ENCODE data around the gene ABHD14A.
"Not testable (repeated sequence)": the region's sequence is repeated elsewhere in the genome, so short reads cannot be mapped to it uniquely, and the experiment has no call there.

The ABHD14A gene

DNA sequence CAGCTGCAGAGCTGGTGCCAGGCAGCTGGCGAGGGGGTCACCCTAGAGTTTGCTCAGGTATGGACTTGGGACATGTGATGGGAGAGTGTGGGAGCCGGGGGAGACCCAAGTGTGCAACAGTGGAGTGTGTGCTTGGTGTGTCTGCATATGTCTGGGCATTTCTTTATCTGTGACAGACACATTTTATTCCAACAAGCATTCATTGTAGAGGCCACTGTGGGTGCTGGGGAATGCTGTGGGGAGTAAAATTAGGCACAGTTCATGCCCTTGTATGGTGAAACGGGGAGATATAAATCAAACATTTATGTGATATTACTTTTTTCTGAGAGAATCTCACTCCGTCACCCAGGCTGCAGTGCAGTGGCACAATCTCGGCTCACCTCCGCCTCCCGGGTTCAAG is 12.7 kb downstream of the ABHD14A start:
- CTCF ChIA-PET: interaction anchor here (1.3 kb wide), 1 partner anchor 13 kb away, joined by 4 read pairs; the partner anchor contains the start of gene ABHD14A

DNA sequence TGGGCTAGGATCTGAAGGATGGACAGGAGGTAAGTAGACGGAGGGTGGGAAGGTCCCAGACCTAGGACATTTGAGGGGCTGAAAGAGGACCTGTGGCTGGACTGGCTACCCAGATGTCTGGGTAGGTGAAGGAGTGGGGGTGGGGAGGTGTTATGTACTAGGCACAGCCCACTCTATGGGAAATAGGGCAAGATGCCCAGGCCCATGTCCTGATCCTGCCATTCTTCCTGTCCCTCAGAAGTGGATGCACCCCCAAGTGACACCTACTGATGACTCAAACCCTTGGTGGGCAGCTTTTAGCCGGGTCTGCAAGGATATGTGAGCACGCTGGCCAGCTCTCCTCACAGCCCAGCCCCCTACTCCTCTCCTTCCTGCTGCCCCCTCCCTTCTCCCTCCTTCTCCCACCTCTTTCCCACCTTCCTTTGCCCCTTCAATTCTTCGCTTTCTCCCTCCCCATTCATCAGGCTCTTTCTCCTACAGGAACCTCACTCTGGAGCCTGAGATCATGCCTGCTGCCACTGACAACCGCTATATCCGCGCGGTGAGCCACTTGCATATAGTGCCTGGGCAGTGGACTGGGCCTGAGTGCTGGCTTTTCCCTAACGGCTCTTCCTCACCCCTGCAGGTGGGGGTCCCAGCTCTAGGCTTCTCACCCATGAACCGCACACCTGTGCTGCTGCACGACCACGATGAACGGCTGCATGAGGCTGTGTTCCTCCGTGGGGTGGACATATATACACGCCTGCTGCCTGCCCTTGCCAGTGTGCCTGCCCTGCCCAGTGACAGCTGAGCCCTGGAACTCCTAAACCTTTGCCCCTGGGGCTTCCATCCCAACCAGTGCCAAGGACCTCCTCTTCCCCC is 13.7 kb downstream of the ABHD14A start:
- DNase-seq (ENCODE audit: low read depth, low spot score): no peak
- TF ChIP-seq, protein P1, sequence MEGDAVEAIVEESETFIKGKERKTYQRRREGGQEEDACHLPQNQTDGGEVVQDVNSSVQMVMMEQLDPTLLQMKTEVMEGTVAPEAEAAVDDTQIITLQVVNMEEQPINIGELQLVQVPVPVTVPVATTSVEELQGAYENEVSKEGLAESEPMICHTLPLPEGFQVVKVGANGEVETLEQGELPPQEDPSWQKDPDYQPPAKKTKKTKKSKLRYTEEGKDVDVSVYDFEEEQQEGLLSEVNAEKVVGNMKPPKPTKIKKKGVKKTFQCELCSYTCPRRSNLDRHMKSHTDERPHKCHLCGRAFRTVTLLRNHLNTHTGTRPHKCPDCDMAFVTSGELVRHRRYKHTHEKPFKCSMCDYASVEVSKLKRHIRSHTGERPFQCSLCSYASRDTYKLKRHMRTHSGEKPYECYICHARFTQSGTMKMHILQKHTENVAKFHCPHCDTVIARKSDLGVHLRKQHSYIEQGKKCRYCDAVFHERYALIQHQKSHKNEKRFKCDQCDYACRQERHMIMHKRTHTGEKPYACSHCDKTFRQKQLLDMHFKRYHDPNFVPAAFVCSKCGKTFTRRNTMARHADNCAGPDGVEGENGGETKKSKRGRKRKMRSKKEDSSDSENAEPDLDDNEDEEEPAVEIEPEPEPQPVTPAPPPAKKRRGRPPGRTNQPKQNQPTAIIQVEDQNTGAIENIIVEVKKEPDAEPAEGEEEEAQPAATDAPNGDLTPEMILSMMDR (IDR thresholded peaks at IDR 0.05; ENCODE audit: insufficient read depth, low read length, missing control alignments): no peak
- ChIA-PET CTCF (interaction anchor here (1.1 to 1.7 kb wide), 2 partner anchors 13 to 14 kb away, joined by 4 read pairs; partner anchors contain the start of gene ABHD14B), POLR2A (no interaction called here)
- no peak overlapping the region for H3K4me3 ChIP-seq (ENCODE audit: low read depth, low read length)

More for the DNA sequence above, 12.7 kb downstream of the ABHD14A start:
- POLR2A ChIA-PET: no interaction called here
- no peak overlapping the region for H3K4me3 ChIP-seq (ENCODE audit: low read depth, low read length)
- TF ChIP-seq, protein P1 (IDR thresholded peaks at IDR 0.05; ENCODE audit: insufficient read depth, low read length, missing control alignments): no peak
- no peak for DNase-seq (ENCODE audit: low read depth, low spot score)

DNA sequence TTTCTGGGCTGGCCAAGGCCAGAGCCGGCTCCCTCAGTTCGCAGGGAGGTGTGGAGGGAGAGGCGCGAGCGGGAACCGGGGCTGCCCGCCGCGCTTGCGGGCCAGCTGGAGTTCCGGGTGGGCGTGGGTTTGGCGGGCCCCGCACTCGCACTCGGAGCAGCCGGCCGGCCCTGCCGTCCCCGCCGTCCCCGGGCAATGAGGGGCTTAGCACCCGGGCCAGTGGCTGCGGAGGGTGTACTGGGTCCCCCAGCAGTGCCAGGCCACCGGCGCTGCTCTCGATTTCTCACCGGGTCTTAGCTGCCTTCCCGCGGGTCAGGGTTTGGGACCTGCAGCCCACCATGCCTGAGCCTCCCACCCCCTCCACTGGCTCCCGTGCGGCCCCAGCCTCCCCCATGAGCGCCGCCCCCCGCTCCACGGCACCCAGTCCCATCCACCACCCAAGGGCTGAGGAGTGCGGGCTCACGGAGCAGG is 15.7 kb downstream of the ABHD14A start:
- POLR2A ChIA-PET: interaction anchor here (1.2 to 2.3 kb wide), 2 partner anchors 8 to 48 kb away, joined by 7 to 16 read pairs; partner anchors contain the start of genes ACY1, PARP3 and RRP9
- DNase-seq (ENCODE audit: low read depth, low spot score); H3K4me3 ChIP-seq (ENCODE audit: low read depth, low read length): not testable (repeated sequence)
- CTCF ChIA-PET: interaction anchor here (0.9 to 3.0 kb wide), 3 partner anchors 8 to 48 kb away, joined by 3 to 14 read pairs (median 4); partner anchors contain the start of genes PARP3 and RRP9

DNA sequence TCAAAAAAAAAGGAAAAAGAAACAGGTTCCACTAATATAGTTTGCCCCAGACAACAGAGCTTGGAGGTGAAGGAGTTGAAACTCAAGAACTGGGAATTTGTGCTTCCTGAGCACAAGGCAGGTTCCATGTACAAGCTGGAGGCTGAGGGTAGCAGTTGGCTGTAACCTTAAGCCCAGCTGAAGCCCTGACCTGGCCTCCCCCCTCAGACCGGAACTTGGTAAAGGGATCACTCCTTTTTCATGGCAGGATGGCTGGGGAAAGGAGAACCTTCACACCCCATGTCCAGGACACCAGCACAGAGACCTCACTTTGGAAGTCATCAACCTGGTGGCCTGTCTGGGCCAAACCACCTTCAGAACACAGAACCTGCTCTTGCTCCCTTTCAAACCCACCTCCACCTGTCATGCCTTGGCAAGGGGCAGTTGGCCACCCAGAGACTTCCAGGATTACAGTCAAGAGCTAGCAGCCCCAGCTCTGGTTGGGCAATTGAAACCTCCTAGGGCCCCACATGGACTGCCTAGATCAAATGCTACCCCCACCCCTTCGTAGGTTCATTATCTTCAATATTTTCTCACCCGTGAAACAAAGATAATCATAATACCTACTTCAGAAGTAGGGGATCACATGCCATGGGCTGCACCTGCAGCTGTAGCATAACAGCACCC is 17.3 kb downstream of the ABHD14A start:
- TF ChIP-seq, protein P1 (IDR thresholded peaks at IDR 0.05; ENCODE audit: insufficient read depth, low read length, missing control alignments): no peak
- H3K4me3 ChIP-seq (ENCODE audit: low read depth, low read length): no peak overlapping the region
- DNase-seq (ENCODE audit: low read depth, low spot score): no peak
- POLR2A ChIA-PET: interaction anchor here (0.6 to 2.3 kb wide), 4 partner anchors 9 to 606 kb away, joined by 3 to 16 read pairs (median 5); partner anchors contain the start of genes ACY1, PARP3 and RRP9
- CTCF ChIA-PET: interaction anchor here (0.6 to 4.8 kb wide), 8 partner anchors 9 to 347 kb away, joined by 3 to 33 read pairs (median 4); partner anchors contain the start of genes ABHD14A, ACY1, PARP3 and RRP9

- POLR2A ChIA-PET: interaction anchor here (2.7 kb wide), 1 partner anchor 10 kb away, joined by 35 read pairs; the partner anchor contains the start of gene ACY1
- not testable (repeated sequence) for DNase-seq (ENCODE audit: low read depth, low spot score); H3K4me3 ChIP-seq (ENCODE audit: low read depth, low read length)
- CTCF ChIA-PET: interaction anchor here (0.8 to 4.8 kb wide), 5 partner anchors 8 to 151 kb away, joined by 3 to 33 read pairs (median 4); partner anchors contain the start of genes ABHD14A, ABHD14B and ACY1
Observed at GRCh38 chr3:51993657-51994056, 18.8 kb downstream of the ABHD14A start.

DNA sequence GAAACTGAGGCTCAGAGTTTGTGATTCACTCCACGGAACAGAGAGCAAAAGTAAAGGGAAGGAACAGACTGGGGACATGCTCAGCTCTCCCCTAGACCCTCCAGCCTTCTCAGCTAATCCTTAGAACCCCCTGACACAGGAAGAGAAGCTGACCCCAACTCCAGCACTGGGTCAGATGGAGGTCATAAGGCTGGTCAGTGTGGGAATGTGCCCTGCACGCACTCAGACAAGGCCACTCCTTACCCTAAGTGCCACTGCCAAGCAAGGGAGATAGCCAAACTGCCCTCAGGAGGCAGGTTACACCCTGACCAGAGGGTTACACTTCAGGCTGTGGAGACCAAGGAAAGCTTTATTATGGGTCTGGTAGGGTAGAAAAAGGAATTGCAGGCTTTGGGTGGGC is 19.7 kb downstream of the ABHD14A start:
- CTCF ChIA-PET: interaction anchor here (1.1 to 4.8 kb wide), 8 partner anchors 10 to 150 kb away, joined by 3 to 33 read pairs (median 10); partner anchors contain the start of genes ABHD14A, ABHD14B, ACY1 and RRP9
- DNase-seq (ENCODE audit: low read depth, low spot score): no peak
- TF ChIP-seq, protein P1 (IDR thresholded peaks at IDR 0.05; ENCODE audit: insufficient read depth, low read length, missing control alignments): no peak
- POLR2A ChIA-PET: interaction anchor here (1.9 to 2.7 kb wide), 2 partner anchors 11 to 53 kb away, joined by 8 to 35 read pairs; partner anchors contain the start of genes ACY1, PARP3 and RRP9
- peak overlapping the region; percentile 92 for H3K4me3 ChIP-seq (ENCODE audit: low read depth, low read length)
